GM18858 (cell line): ENCODE data around the gene CARMIL1.
"Not testable (repeated sequence)": the region's sequence is repeated elsewhere in the genome, so short reads cannot be mapped to it uniquely, and the experiment has no call there.

ENCODE experiments used
- ATAC-seq: cut with Tn5 transposase; IDR thresholded peaks from one replicate; pipeline ENCODE4 v1.9.1; 2021; ENCODE audit not compliant: unreplicated experiment

The CARMIL1 gene

GRCh38 chr6:25275436-25275835, 3.7 kb upstream of the CARMIL1 start:
- no peak for ATAC-seq

GRCh38 chr6:25277386-25277785, 1.8 kb upstream of the CARMIL1 start:
- no peak for ATAC-seq

GRCh38 chr6:25277857-25278256, 1.3 kb upstream of the CARMIL1 start:
- ATAC-seq = no peak

- ATAC-seq = peak; percentile 21
Observed at GRCh38 chr6:25278261-25278913, 787 bp upstream of the CARMIL1 start.

- no peak for ATAC-seq
Observed at GRCh38 chr6:25279748-25280343, 672 bp downstream of the CARMIL1 start.

- ATAC-seq = no peak
Observed at GRCh38 chr6:25280344-25281074, 1.3 kb downstream of the CARMIL1 start.

- no peak for ATAC-seq
Observed at GRCh38 chr6:25286891-25287290, 7.7 kb downstream of the CARMIL1 start.

GRCh38 chr6:25287941-25288340, 8.8 kb downstream of the CARMIL1 start:
- no peak for ATAC-seq

- ATAC-seq = no peak
Observed at GRCh38 chr6:25288518-25288917, 9.3 kb downstream of the CARMIL1 start.

GRCh38 chr6:25290306-25291060, 11.3 kb downstream of the CARMIL1 start:
- ATAC-seq = no peak

GRCh38 chr6:25292384-25292783, 13.2 kb downstream of the CARMIL1 start:
- no peak for ATAC-seq

GRCh38 chr6:25295651-25296050, 16.5 kb downstream of the CARMIL1 start:
- ATAC-seq = no peak

GRCh38 chr6:25296217-25296905, 17.2 kb downstream of the CARMIL1 start:
- ATAC-seq = no peak

- ATAC-seq = no peak
Observed at GRCh38 chr6:25297039-25297441, 17.9 kb downstream of the CARMIL1 start.

- ATAC-seq = no peak
Observed at GRCh38 chr6:25297823-25298522, 18.8 kb downstream of the CARMIL1 start.

GRCh38 chr6:25298523-25298865, 19.3 kb downstream of the CARMIL1 start:
- not testable (repeated sequence) for ATAC-seq

GRCh38 chr6:25301362-25301761, 22.2 kb downstream of the CARMIL1 start:
- no peak for ATAC-seq

- ATAC-seq = no peak
Observed at GRCh38 chr6:25302151-25302550, 23.0 kb downstream of the CARMIL1 start.

GRCh38 chr6:25302677-25303128, 23.5 kb downstream of the CARMIL1 start:
- ATAC-seq = no peak

GRCh38 chr6:25303254-25303653, 24.1 kb downstream of the CARMIL1 start:
- no peak for ATAC-seq
